Renal pelvis (tissue), 4 donors: Measurements from ENCODE around the gene UBE2C. TPM values are rescaled to one million over a fixed set of nuclear protein-coding genes. Genes with fewer than 3 reads are reported as not detected.

ENCODE experiments used
- DNase-seq: peaks from one replicate; pipeline ENCODE4 v3.0.0-alpha.2; 2013
- polyA plus RNA-seq, 3 donors: library from polyadenylated mRNA; unstranded; fragments of 120-200 nt; gene quantifications; one replicate each; pipeline ENCODE4 v1.2.1, GENCODE V29; 2013; ENCODE audit not compliant: insufficient read length in 3 of 3

The UBE2C gene
- polyA plus RNA-seq, 3 donors = 60.5 to 78.8 (median 73.0) TPM

DNA sequence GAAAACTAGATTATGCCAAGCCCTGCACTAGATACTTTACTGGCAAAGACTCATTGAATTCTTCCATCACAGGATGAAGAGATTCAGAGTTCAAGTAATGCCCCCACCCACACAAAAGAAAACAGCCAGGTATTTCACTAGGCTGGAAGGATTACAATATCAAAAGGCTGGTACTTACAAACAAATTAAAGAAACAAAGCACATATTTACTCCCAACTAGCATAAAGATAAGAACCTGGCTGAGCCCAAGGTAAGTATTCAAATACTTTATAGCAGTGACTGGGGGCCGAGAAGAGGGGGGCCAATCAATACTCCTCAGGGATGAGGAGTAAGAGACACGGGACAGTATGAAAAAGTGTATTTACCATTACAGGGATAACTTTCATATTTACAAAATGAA, 41.0 kb downstream of the UBE2C start:
- no peak for DNase-seq

DNA sequence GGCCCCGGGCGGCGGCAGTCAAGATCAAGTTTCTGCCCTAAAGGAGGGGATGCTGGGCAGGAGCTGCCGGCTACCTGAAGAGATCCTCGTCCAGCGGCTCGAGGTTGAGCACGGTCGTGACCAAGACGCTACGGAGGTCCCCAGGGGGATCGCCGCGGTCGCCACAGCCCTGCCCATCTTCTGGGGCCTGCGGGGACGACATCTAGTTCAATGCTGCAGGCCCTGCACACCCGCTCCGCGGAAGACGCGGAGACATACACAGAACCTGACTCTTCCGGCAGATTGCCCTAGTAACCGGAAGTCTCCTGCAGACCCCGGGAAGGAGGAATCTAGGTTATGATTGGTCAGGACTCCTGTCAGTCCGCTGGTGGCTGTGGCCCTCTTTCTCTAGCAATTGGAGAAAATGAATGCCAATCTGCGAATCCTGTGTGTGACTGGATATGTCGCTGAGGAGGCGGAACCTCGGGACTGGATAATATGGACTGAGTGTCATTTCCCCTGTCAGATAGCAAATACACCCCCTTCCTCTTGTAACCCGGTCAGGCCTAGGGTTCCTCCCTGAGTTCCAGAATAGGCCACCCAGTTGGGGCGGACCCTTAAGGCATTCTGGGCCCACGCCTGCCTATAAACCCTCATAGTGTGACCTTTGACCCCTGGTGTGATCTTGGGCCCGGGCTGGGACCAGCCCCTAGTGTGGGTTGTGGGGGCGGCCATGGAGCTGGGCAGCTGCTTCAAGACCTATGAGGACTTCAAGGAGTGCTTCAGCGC, 44.9 kb downstream of the UBE2C start, which contains the start of the genes ACOT8 and ZSWIM3:
Gene ACOT8 (minus strand): TSS at position 279 of the 768 bp plus-strand sequence. CDS start 77 bp downstream, at position 202.
Gene ZSWIM3 (plus strand): TSS at position 501 of the 768 bp plus-strand sequence. CDS start 212 bp downstream, at position 713.
- peak; percentile 100 for DNase-seq

DNA sequence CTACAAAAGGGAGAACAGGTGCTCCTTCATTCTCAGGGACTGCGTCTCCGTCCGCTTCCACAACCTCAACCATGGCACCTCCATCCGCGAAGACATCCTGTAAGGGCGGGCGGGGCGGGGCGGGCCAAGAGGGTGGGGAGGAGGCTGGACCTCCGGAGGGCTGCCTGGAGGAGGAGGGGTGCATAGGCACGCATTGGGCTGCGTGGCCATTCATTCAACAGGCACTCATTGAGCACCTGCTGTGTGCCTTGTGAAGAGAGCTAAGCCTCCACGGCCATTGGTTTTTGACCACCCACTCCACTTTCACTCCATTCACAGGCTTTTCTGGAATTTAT, 45.4 kb downstream of the UBE2C start:
- DNase-seq = no peak

DNA sequence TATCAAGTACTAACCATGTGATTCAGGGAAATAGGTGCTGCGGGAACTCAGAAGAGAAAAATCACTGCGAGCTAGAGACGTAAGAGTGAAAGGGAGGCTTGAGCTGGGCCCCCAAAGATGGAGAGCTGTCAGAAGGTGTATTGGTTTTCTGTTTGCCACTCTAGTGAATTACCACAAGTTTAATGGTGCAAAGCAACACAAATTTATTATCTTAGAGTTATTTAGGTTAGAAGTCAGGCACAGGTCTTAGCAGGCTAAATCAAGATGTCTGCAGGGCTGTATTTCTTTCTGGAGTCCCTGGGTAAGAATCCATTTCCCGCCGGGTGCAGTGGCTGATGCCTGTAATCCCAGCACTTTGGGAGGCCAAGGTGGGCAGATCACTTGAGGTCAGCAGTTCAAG, 47.5 kb downstream of the UBE2C start:
- DNase-seq = peak; percentile 52

DNA sequence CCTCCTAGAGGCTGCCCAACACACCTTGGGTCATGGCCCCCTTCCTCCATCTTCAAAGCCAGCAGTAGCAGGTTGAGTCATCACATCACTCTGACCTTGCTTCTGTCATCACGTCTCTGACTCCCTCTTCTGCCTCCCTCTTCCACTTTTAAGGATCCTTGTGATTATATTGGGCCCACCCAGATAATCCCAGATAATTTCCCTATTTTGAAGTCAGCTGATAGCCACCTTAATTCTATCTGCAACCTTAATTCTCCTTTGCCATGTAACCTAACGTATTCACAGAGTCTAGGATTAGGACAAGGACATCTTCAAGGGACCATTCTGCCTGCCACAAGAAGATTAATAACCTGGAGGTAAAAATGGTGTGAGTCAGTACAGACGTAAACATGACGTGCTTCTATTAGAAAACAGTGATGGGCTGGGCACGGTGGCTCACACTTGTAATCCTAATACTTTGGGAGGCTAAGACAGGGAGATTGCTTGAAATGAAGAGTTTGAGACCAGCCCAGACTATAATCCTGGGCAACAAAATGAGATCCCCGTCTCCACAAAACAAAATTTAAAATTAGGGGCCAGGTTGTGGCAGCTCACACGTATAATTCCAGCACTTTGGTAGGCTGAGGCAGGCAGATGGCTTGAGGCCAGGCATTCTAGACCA, 48.2 kb downstream of the UBE2C start:
- DNase-seq = no peak

DNA sequence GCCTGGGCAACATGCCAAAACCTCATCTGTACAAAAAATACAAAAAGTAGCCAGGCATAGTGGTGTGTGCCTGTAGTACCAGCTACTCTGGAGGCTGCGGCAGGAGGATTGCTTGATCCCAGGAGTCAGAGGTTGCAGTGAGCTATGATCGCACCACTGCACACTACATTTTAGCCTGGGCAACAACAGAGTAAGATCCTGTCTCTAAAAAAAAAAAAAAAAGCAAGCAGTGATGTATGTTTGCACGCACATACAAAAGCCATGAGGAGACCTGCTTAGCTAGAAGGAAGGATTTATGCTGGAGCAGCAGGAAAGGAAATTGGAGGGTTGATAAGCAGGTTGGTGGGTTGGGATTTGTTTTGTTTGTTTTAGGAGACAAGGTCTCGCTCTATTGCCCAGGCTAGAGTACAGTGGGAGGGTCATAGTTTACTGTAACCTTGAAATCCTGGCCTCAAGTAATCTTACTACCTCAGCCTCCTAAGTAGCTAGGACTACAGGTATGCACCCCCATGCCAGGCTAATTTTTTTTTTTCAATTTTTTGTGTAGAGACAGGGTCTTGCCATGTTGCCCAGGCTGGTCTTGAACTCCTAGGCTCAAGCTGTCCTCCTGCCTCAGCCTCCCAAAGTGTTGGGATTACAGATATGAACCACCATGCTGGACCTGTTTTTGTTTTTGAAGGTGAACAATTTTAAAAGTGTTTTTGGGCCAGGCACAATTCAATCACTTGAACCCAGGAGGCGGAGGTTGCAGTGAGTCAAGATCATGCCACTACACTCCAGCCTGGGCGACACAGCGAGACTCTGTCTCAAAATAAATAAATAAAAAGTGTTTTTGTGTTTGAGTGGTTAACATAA, 49.0 kb downstream of the UBE2C start:
- no peak for DNase-seq

DNA sequence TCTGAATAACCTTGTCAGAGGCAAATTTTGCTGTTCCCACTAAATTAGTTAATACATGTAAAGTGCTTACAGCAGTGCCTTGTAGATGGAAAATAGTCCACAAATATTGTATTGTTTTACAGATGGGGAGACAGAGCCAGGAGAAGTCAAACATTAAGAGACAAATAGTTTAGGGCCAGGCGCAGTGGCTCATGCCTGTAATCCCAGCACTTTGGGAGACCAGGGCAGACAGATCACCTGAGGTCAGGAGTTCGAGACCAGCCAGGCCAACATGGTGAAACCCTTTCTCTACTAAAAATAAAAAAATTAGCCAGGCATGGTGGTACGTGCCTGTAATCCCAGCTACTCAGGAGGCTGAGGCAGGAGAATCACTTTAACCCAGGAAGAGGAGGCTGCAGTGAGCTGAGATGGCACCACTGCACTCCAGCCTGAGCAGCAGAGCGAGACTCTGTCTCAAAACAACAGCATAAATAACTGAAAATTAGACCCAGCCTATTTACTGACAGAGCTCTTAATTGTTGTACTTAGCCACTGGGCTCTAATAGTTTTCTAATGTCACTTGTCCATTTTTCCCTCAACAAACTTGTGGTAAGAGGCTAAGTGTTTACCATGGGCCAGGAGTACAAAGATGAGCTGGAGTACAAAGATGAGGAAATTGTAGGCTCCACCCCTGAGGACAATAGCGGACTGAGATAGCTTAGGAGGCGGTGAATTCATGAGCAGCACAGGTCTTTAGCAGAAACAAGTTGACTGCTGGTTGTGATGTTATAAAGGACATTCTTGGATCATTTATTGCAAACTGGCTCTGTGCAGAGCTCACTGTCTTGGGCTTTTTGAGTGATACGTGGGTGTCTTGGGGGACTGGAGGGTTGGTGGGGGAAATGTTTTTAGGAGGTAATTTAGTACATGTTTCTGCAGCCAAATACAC, 51.4 kb downstream of the UBE2C start:
- no peak for DNase-seq

DNA sequence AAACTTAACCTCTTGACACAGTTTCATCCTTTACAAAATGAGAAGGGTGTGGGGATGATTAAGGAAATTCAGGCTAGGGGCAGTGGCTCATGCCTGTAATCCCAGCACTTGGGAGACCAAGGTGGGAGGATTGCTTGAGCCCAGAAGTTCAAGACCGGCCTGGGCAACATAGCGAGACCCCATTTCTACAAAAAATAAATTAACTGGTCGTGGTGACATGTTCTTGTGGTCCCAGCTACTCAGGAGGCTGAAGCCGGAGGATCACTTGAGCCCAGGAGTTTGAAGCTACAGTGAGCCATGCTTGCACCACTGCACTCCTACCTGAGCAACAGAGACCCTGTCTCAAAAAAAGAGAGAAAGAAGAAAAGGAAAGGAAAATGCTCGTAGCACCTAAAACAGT, 54.0 kb downstream of the UBE2C start:
- no peak for DNase-seq

Other genes starting within 250 kb of the UBE2C start
- under 1 TPM in 1 of 3 donors, not detected in 2; 0.24 TPM for gene WFDC8, start 233.4 kb upstream of the UBE2C start, polyA plus RNA-seq
- gene WFDC10A, start 182.9 kb upstream of the UBE2C start, polyA plus RNA-seq = not detected
- gene WFDC9, start 181.4 kb upstream of the UBE2C start, polyA plus RNA-seq = not detected
- not detected for gene WFDC11, start 142.4 kb upstream of the UBE2C start, polyA plus RNA-seq
- gene WFDC13, start 110.6 kb upstream of the UBE2C start, polyA plus RNA-seq = not detected
- not detected for gene WFDC10B, start 107.6 kb upstream of the UBE2C start, polyA plus RNA-seq
- not detected for gene SPINT4, start 90.3 kb upstream of the UBE2C start, polyA plus RNA-seq
- 1 to 10 TPM in 2 of 3 donors, under 1 TPM in 1; 0.36 to 1.6 (median 1.4) TPM for gene WFDC3, start 20.8 kb upstream of the UBE2C start, polyA plus RNA-seq
- gene DNTTIP1, start 20.7 kb upstream of the UBE2C start, polyA plus RNA-seq = 10 to 100 TPM; 34.8 to 40.1 (median 39.3) TPM
- gene TNNC2, start 14.7 kb downstream of the UBE2C start, polyA plus RNA-seq = 1 to 10 TPM in 1 of 3 donors, under 1 TPM in 2; 0.39 to 3.7 (median 0.66) TPM
- gene SNX21, start 21.2 kb downstream of the UBE2C start, polyA plus RNA-seq = 10 to 100 TPM; 16.1 to 18.4 (median 16.2) TPM
- gene ACOT8, start 44.7 kb downstream of the UBE2C start, polyA plus RNA-seq = 10 to 100 TPM; 27.0 to 29.8 (median 28.1) TPM
- 1 to 10 TPM; 5.9 to 6.5 (median 6.1) TPM for gene ZSWIM3, start 45.0 kb downstream of the UBE2C start, polyA plus RNA-seq
- gene ZSWIM1, start 68.6 kb downstream of the UBE2C start, polyA plus RNA-seq = 10 to 100 TPM; 16.6 to 21.3 (median 17.1) TPM
- 1 to 10 TPM; 3.5 to 9.4 (median 8.2) TPM for gene SPATA25, start 75.0 kb downstream of the UBE2C start, polyA plus RNA-seq
- gene NEURL2, start 78.6 kb downstream of the UBE2C start, polyA plus RNA-seq = 10 to 100 TPM in 2 of 3 donors, 1 to 10 TPM in 1; 8.8 to 10.2 (median 10.1) TPM
- 100 to 1,000 TPM; 126 to 146 (median 146) TPM for gene CTSA, start 78.7 kb downstream of the UBE2C start, polyA plus RNA-seq
- gene PLTP, start 99.5 kb downstream of the UBE2C start, polyA plus RNA-seq = 100 to 1,000 TPM; 140 to 161 (median 155) TPM
- 10 to 100 TPM; 46.1 to 56.9 (median 53.1) TPM for gene PCIF1, start 122.0 kb downstream of the UBE2C start, polyA plus RNA-seq
- gene ZNF335, start 159.6 kb downstream of the UBE2C start, polyA plus RNA-seq = 10 to 100 TPM; 15.1 to 19.1 (median 15.6) TPM
- 1 to 10 TPM in 1 of 3 donors, under 1 TPM in 2; 0.34 to 1.0 (median 0.35) TPM for gene MMP9, start 196.3 kb downstream of the UBE2C start, polyA plus RNA-seq
- 1 to 10 TPM; 2.3 to 3.4 (median 3.0) TPM for gene SLC12A5, start 216.6 kb downstream of the UBE2C start, polyA plus RNA-seq